ENCODE measurements around the gene PLSCR3. TPM values are rescaled to one million over a fixed set of nuclear protein-coding genes. Genes with fewer than 3 reads are reported as not detected.

The PLSCR3 gene
- total RNA-seq, 1 experiment from 2014 or later: 42.7 TPM

- Mint-ChIP-seq H3K4me1 (peaks cover 17% of the 10 kb centered on the region), H3K4me3 (no peak overlapping the region), H3K9me3 (no peaks in the 10 kb centered on the region), H3K27ac (no peak overlapping the region), H3K36me3 (peaks cover 33% of the 10 kb centered on the region), H3K27me3 (ENCODE audit: low read depth) (no peaks in the 10 kb centered on the region)
- TF ChIP-seq MLX (CRISPR knock-in tag; IDR thresholded peaks at IDR 0.05) (no peak), ZNF671 (CRISPR knock-in tag; IDR thresholded peaks at IDR 0.05) (no peak), ZNF317 (CRISPR knock-in tag; IDR thresholded peaks at IDR 0.05; ENCODE audit: borderline replicate concordance, low read depth) (no peak), TEAD4 (CRISPR knock-in tag; IDR thresholded peaks at IDR 0.05) (no peak)
- POLR2A ChIA-PET: interaction anchor here (0.8 to 1.2 kb wide), 2 partner anchors 10 kb away, joined by 3 to 4 read pairs; partner anchors contain the start of gene TMEM256
- ATAC-seq (no peak), DNase-seq (ENCODE audit: low spot score) (no peak)
- CTCF ChIA-PET: interaction anchor here (1.1 to 1.6 kb wide), 3 partner anchors 20 to 147 kb away, joined by 3 to 6 read pairs (median 3); partner anchors contain the start of gene PLSCR3
Observed at GRCh38 chr17:7413346-7413985, 19.1 kb upstream of the PLSCR3 start.

- ChIA-PET POLR2A (interaction anchor here (0.7 kb wide), 1 partner anchor 9 kb away, joined by 3 read pairs; no protein-coding TSS in a partner anchor), CTCF (interaction anchor here (1.2 kb wide), 1 partner anchor 26 kb away, joined by 3 read pairs; no protein-coding TSS in a partner anchor)
- no peaks in the 10 kb centered on the region for H3K9me3 Mint-ChIP-seq
Observed at GRCh38 chr17:7411427-7411750, 17.1 kb upstream of the PLSCR3 start.

More at GRCh38 chr17:7411427-7411750, 17.1 kb upstream of the PLSCR3 start:
- H3K4me3 Mint-ChIP-seq: no peak overlapping the region
- peaks cover 24% of the 10 kb centered on the region for H3K4me1 Mint-ChIP-seq
- no peak overlapping the region for H3K27ac Mint-ChIP-seq
- H3K27me3 Mint-ChIP-seq (ENCODE audit: low read depth): no peaks in the 10 kb centered on the region; the same call in 1 of the 2 replicates
- DNase-seq (ENCODE audit: low spot score): no peak
- TF ChIP-seq ATF6 (CRISPR knock-in tag; IDR thresholded peaks at IDR 0.05) (no peak), TP53 (CRISPR knock-in tag; IDR thresholded peaks at IDR 0.05) (no peak), E2F4 (CRISPR knock-in tag; IDR thresholded peaks at IDR 0.05; ENCODE audit: borderline replicate concordance, low read depth) (no peak), RELA (CRISPR knock-in tag; IDR thresholded peaks at IDR 0.05; ENCODE audit: borderline replicate concordance) (no peak), ZNF121 (CRISPR knock-in tag; IDR thresholded peaks at IDR 0.05) (no peak), HMGXB4 (CRISPR knock-in tag; IDR thresholded peaks at IDR 0.05) (no peak), MLX (CRISPR knock-in tag; IDR thresholded peaks at IDR 0.05) (no peak), GTF2I (CRISPR knock-in tag; conservative IDR thresholded peaks at IDR 0.05) (no peak), CREM (CRISPR knock-in tag; IDR thresholded peaks at IDR 0.05) (no peak), ZNF219 (CRISPR knock-in tag; IDR thresholded peaks at IDR 0.05; ENCODE audit: borderline replicate concordance) (no peak), PRDM15 (CRISPR knock-in tag; IDR thresholded peaks at IDR 0.05) (no peak), NR3C1 (CRISPR knock-in tag; conservative IDR thresholded peaks at IDR 0.05; ENCODE audit: low read depth) (no peak), ELF4 (CRISPR knock-in tag; IDR thresholded peaks at IDR 0.05; ENCODE audit: low read depth) (no peak), FOXP4 (CRISPR knock-in tag; IDR thresholded peaks at IDR 0.05) (no peak), TCF7 (CRISPR knock-in tag; IDR thresholded peaks at IDR 0.05; ENCODE audit: low read depth) (no peak)
- peaks cover 29% of the 10 kb centered on the region for H3K36me3 Mint-ChIP-seq
- ATAC-seq: no peak

Measured in WTC11 (cell line).